ENCODE measurements around the gene STOX2.

STOX2 gene

GRCh38 chr4:183919141-183919540, 14.0 kb downstream of the STOX2 start:
- H3K9me3 ChIP-seq (replicated peaks; ENCODE audit: low read length): no peaks in the 10 kb centered on the region
- H3K27me3 ChIP-seq (ENCODE audit: control insufficient read depth, insufficient read depth, low read length): no peaks in the 10 kb centered on the region
- H3K36me3 ChIP-seq (ENCODE audit: insufficient read depth, low read length): no peaks in the 10 kb centered on the region
- no peak overlapping the region for H3K4me2 ChIP-seq (ENCODE audit: low read length)
- no peak overlapping the region for H3K9ac ChIP-seq (ENCODE audit: low read depth, low read length)
- H3K4me3 ChIP-seq (ENCODE audit: low read length): no peak overlapping the region
- H3K4me1 ChIP-seq (ENCODE audit: control insufficient read depth, insufficient read depth, low read length): no peaks in the 10 kb centered on the region

GRCh38 chr4:183920512-183920911, 15.4 kb downstream of the STOX2 start:
- Histone ChIP-seq H3K27me3 (ENCODE audit: control insufficient read depth, insufficient read depth, low read length) (no peaks in the 10 kb centered on the region), H3K4me3 (ENCODE audit: low read length) (no peak overlapping the region)

DNA sequence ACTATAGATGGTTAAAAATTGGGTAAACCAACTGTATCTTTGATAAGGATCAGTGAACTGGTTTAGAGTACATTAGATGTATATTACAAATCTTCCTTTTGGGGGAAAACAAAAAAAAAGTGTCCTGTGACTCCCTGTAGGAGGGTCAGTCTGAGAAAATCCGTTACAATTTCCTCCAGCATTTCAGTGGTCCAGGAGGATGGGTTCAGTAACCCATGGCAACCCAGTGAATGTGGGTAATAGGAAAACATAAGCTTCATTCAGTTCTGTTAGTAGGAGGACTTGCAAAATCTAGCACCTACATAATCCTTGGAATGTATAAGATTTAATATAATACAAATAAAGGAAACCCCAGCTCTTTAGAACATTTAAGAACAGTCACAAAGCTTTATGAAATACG, 16.2 kb downstream of the STOX2 start:
- no peaks in the 10 kb centered on the region for H3K36me3 ChIP-seq (ENCODE audit: insufficient read depth, low read length)
- no peaks in the 10 kb centered on the region for H3K9me3 ChIP-seq (replicated peaks; ENCODE audit: low read length)
- no peak overlapping the region for H3K4me2 ChIP-seq (ENCODE audit: low read length)
- no peaks in the 10 kb centered on the region for H3K27me3 ChIP-seq (ENCODE audit: control insufficient read depth, insufficient read depth, low read length)
- no peak overlapping the region for H3K9ac ChIP-seq (ENCODE audit: low read depth, low read length)
- no peaks in the 10 kb centered on the region for H3K4me1 ChIP-seq (ENCODE audit: control insufficient read depth, insufficient read depth, low read length)
- no peak overlapping the region for H3K4me3 ChIP-seq (ENCODE audit: low read length)

More at GRCh38 chr4:183920512-183920911, 15.4 kb downstream of the STOX2 start:
- Histone ChIP-seq H3K4me1 (ENCODE audit: control insufficient read depth, insufficient read depth, low read length) (no peaks in the 10 kb centered on the region), H3K36me3 (ENCODE audit: insufficient read depth, low read length) (no peaks in the 10 kb centered on the region), H3K9me3 (replicated peaks; ENCODE audit: low read length) (no peaks in the 10 kb centered on the region), H3K4me2 (ENCODE audit: low read length) (no peak overlapping the region), H3K9ac (ENCODE audit: low read depth, low read length) (no peak overlapping the region)

DNA sequence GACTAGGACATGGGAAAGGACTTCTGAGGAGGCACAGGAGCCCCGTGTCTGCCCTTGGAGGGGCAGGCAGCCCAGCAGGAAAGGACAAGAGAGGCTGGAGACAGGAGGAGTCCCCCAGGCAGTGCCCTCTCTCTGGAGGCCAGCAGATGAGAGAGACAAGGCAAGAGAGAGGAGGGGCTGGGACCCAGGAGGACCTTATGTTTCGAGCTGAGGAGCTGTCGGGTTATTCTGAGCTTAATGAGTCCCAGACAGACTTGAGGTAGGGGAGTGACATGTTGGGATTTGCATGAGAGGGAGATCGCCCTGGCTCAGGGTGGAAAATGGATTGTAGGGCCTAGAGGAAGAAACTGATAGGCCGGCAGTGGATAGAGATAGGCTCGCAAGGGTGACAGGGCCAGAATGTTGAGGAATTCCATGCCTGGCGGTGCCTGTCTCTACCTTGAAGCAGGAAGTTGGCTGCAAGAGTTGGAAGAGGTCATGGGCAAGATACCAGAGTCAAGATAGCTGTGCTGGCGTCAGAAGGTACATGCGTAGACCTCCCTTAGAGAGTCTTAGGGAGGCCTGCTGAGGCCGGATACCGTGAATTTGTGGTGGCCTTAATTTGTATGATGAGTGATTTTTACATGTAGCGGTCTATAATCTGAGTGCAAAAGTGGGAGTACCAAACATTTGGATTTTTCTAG, 19.4 kb downstream of the STOX2 start:
- H3K27me3 ChIP-seq (ENCODE audit: control insufficient read depth, insufficient read depth, low read length): no peaks in the 10 kb centered on the region
- no peak overlapping the region for H3K9ac ChIP-seq (ENCODE audit: low read depth, low read length)
- H3K4me2 ChIP-seq (ENCODE audit: low read length): no peak overlapping the region
- no peaks in the 10 kb centered on the region for H3K36me3 ChIP-seq (ENCODE audit: insufficient read depth, low read length)
- H3K4me3 ChIP-seq (ENCODE audit: low read length): no peak overlapping the region
- no peaks in the 10 kb centered on the region for H3K4me1 ChIP-seq (ENCODE audit: control insufficient read depth, insufficient read depth, low read length)
- H3K9me3 ChIP-seq (replicated peaks; ENCODE audit: low read length): no peaks in the 10 kb centered on the region

DNA sequence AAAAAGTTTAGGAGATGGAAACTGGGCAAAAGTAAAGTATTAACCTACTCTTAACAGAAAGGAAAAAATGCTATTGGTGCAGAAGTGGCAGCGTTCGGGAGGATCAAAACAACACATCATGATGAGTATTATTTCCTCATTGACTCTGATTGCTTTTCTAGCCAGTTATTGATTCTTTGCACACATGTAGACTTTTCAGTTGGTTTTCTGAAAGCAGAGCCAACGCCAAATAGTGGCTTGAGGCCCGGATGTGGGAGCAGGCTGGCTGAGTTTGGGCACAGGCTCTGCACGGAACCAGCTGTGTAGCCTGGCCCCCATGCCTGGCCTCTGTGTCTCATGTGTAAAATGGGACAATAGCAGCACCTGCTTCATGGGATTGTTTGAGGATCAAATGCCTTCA, 21.8 kb downstream of the STOX2 start:
- H3K36me3 ChIP-seq (ENCODE audit: insufficient read depth, low read length): no peaks in the 10 kb centered on the region
- H3K27me3 ChIP-seq (ENCODE audit: control insufficient read depth, insufficient read depth, low read length): no peaks in the 10 kb centered on the region
- no peak overlapping the region for H3K4me2 ChIP-seq (ENCODE audit: low read length)
- no peaks in the 10 kb centered on the region for H3K9me3 ChIP-seq (replicated peaks; ENCODE audit: low read length)
- no peaks in the 10 kb centered on the region for H3K4me1 ChIP-seq (ENCODE audit: control insufficient read depth, insufficient read depth, low read length)
- H3K4me3 ChIP-seq (ENCODE audit: low read length): no peak overlapping the region
- H3K9ac ChIP-seq (ENCODE audit: low read depth, low read length): no peak overlapping the region

DNA sequence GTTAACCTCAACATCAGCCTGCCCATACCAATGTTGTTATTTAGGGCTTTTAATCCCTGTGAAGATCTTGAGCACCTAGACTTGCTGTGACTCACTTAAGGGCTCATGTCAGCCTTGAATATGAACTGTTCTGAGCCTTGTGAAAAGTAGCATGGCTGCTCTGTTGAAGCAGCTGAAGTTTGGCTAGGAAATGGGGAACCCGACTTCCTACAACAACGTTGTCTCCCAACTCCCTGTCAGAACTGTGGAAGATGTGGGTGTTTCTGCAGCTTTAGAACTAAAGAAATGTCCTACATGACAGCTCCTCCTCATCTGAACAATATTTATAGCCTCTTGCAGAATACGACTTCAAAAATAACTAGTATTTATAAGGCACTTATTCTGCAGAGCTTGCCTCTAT, 27.5 kb downstream of the STOX2 start:
- Histone ChIP-seq H3K9me3 (replicated peaks; ENCODE audit: low read length) (no peaks in the 10 kb centered on the region), H3K9ac (ENCODE audit: low read depth, low read length) (no peak overlapping the region), H3K36me3 (ENCODE audit: insufficient read depth, low read length) (no peaks in the 10 kb centered on the region), H3K4me2 (ENCODE audit: low read length) (no peak overlapping the region), H3K4me3 (ENCODE audit: low read length) (no peak overlapping the region), H3K27me3 (ENCODE audit: control insufficient read depth, insufficient read depth, low read length) (no peaks in the 10 kb centered on the region), H3K4me1 (ENCODE audit: control insufficient read depth, insufficient read depth, low read length) (no peaks in the 10 kb centered on the region)

- Histone ChIP-seq H3K9ac (ENCODE audit: low read depth, low read length) (no peak overlapping the region), H3K4me1 (ENCODE audit: control insufficient read depth, insufficient read depth, low read length) (no peaks in the 10 kb centered on the region), H3K4me2 (ENCODE audit: low read length) (no peak overlapping the region), H3K36me3 (ENCODE audit: insufficient read depth, low read length) (no peaks in the 10 kb centered on the region), H3K27me3 (ENCODE audit: control insufficient read depth, insufficient read depth, low read length) (no peaks in the 10 kb centered on the region), H3K4me3 (ENCODE audit: low read length) (no peak overlapping the region), H3K9me3 (replicated peaks; ENCODE audit: low read length) (no peaks in the 10 kb centered on the region)
Observed at GRCh38 chr4:183934761-183935160, 29.7 kb downstream of the STOX2 start.

DNA sequence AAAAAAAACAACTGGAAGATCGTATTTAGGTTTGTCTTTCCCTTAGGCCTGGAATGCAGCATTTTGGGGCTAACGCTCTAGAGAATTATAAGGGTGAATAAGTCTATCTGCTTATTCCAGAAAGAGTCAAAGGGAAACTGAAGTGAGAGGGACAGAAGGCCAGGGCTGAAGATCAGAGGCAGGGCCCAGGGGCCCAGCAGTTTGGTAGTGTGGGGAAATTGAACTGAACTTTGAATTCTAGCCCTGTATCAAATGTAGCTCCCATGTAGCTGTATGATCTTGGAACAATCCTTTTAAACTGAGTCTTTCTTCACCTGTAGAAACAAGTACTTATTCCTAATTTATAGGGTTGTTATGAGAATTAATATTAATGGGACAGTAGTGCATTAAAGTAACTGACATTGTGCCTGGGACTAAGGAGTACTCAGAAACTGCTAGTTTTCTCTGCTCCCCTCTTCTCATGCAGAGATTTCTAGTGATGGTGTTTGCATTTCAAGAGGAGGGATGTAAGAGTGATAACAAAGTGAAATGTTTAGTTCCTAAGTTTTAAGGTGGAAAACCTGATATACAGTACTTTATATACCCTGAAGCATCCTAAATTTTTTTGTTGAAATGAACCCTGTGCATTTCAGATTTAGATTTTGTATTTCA, 30.4 kb downstream of the STOX2 start:
- H3K4me2 ChIP-seq (ENCODE audit: low read length): no peak overlapping the region

GRCh38 chr4:183936047-183936446, 30.9 kb downstream of the STOX2 start:
- Histone ChIP-seq H3K4me3 (ENCODE audit: low read length) (no peak overlapping the region), H3K36me3 (ENCODE audit: insufficient read depth, low read length) (no peaks in the 10 kb centered on the region), H3K4me2 (ENCODE audit: low read length) (no peak overlapping the region), H3K9ac (ENCODE audit: low read depth, low read length) (no peak overlapping the region), H3K27me3 (ENCODE audit: control insufficient read depth, insufficient read depth, low read length) (no peaks in the 10 kb centered on the region), H3K9me3 (replicated peaks; ENCODE audit: low read length) (no peaks in the 10 kb centered on the region), H3K4me1 (ENCODE audit: control insufficient read depth, insufficient read depth, low read length) (no peaks in the 10 kb centered on the region)

More for the DNA sequence above, 30.4 kb downstream of the STOX2 start:
- H3K4me1 ChIP-seq (ENCODE audit: control insufficient read depth, insufficient read depth, low read length): no peaks in the 10 kb centered on the region
- no peak overlapping the region for H3K4me3 ChIP-seq (ENCODE audit: low read length)
- no peak overlapping the region for H3K9ac ChIP-seq (ENCODE audit: low read depth, low read length)
- no peaks in the 10 kb centered on the region for H3K27me3 ChIP-seq (ENCODE audit: control insufficient read depth, insufficient read depth, low read length)
- no peaks in the 10 kb centered on the region for H3K36me3 ChIP-seq (ENCODE audit: insufficient read depth, low read length)
- no peaks in the 10 kb centered on the region for H3K9me3 ChIP-seq (replicated peaks; ENCODE audit: low read length)

DNA sequence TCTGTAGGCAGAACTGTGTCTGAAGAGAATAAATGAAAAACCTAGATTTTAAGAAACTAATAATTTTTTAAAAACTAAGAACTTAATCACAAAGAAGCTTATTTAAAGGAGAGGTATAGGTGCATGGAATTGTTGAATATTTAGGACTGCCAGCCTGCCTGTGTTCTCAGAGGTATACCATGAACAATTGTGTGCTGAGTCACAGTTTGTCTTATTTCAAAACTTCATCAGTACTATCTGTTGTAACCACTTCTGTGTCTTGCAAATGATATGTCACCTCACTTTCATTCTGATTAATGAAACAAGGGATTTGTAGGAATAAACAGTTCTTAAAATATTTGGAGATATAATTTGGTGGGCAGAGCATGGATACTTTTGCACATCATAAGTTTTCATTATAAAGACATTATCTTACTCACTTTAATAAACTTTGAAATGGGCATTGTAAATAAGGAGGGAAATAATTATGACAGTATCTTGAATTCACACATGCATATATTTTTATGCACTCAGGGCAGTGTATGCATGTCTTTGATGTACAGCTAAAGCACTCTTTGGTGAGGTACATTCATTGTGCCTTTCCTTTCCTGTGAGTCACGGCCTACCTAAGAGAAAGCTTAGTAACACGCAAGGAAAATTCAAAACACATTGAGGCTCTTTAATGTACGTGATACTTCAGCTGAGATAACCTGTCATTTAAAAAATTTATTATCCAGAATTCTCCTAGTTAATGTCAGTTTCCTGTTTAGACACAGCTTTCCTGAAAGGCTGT, 31.7 kb downstream of the STOX2 start:
- Histone ChIP-seq H3K27me3 (ENCODE audit: control insufficient read depth, insufficient read depth, low read length) (no peaks in the 10 kb centered on the region), H3K4me1 (ENCODE audit: control insufficient read depth, insufficient read depth, low read length) (no peaks in the 10 kb centered on the region), H3K9ac (ENCODE audit: low read depth, low read length) (no peak overlapping the region), H3K4me2 (ENCODE audit: low read length) (no peak overlapping the region), H3K36me3 (ENCODE audit: insufficient read depth, low read length) (no peaks in the 10 kb centered on the region), H3K9me3 (replicated peaks; ENCODE audit: low read length) (no peaks in the 10 kb centered on the region), H3K4me3 (ENCODE audit: low read length) (no peak overlapping the region)

DNA sequence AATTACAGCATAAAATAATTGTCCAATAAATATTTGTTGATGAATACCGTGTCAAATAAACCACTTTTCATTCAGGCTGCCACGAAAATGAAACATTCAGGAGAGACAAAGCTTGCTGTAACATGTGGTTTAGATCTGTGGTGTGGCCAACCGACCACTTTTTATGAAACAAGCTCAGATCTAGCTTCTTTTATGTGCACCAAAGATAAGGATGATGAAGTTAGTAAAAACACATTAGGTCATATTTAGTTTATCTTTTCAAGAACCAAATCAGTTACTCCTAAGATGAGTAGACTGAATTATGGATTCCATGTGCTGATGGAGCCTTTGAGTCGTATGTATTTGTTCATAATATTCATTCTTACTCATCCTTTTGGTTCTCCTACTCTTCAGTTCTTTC, 35.8 kb downstream of the STOX2 start:
- Histone ChIP-seq H3K4me2 (ENCODE audit: low read length) (no peak overlapping the region), H3K27me3 (ENCODE audit: control insufficient read depth, insufficient read depth, low read length) (no peaks in the 10 kb centered on the region), H3K36me3 (ENCODE audit: insufficient read depth, low read length) (no peaks in the 10 kb centered on the region), H3K4me3 (ENCODE audit: low read length) (no peak overlapping the region), H3K4me1 (ENCODE audit: control insufficient read depth, insufficient read depth, low read length) (no peaks in the 10 kb centered on the region), H3K9ac (ENCODE audit: low read depth, low read length) (no peak overlapping the region), H3K9me3 (replicated peaks; ENCODE audit: low read length) (no peaks in the 10 kb centered on the region)
